ENCODE measurements around the gene NBPF6. TPM values are rescaled to one million over a fixed set of nuclear protein-coding genes. Genes with fewer than 3 reads are reported as not detected.
"Not testable (repeated sequence)": the region's sequence is repeated elsewhere in the genome, so short reads cannot be mapped to it uniquely, and the experiment has no call there.

The NBPF6 gene
- total RNA-seq, 1 experiment from 2014 or later, result 0.07 TPM

GRCh38 chr1:108467155-108467554, 17.0 kb downstream of the NBPF6 start:
- H3K4me3 ChIP-seq (ENCODE audit: low read length); intact Hi-C loops (cut with micrococcal nuclease); DNase-seq; H3K9ac ChIP-seq (ENCODE audit: low read length); H3K27ac ChIP-seq (ENCODE audit: low read length); H3K9me2 ChIP-seq (replicated peaks; ENCODE audit: low read length); H3K36me3 ChIP-seq (ENCODE audit: low read depth, low read length); H3K9me3 ChIP-seq (ENCODE audit: low read length); H3K4me2 ChIP-seq (ENCODE audit: low read length); H3K79me2 ChIP-seq (ENCODE audit: low read length); CTCF ChIA-PET; H4K20me1 ChIP-seq (ENCODE audit: low read length); H3K27me3 ChIP-seq (ENCODE audit: low read length); H3F3A ChIP-seq (ENCODE audit: low read length, unreplicated experiment); H2AFZ ChIP-seq (ENCODE audit: low read length); ATAC-seq; POLR2A ChIA-PET (ENCODE audit: unreplicated experiment); BruUV-seq (replicated peaks); H3K4me1 ChIP-seq (ENCODE audit: insufficient read depth, low read length): not testable (repeated sequence)

DNA sequence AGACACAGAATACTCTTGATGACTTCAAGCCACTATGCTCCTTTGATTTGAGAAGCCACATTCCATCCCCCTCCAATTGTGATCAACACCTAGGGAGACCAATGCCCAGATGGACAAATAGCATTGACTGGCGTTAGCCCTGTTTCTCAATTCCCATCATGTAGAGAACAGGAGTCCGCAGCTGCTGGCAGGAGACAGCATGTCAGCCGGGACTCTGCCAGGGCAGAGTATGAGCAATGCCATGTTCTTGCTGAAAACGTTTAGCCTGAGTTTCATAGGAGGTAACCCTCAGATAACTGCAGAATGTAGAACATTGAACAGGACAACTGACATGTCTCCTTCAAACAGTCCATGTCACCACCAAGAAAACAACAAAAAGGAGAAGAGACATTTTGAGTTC, 20.6 kb downstream of the NBPF6 start:
- H3K9ac ChIP-seq (ENCODE audit: low read length); H4K20me1 ChIP-seq (ENCODE audit: low read length); H3K79me2 ChIP-seq (ENCODE audit: low read length); DNase-seq; intact Hi-C loops (cut with micrococcal nuclease); H3K36me3 ChIP-seq (ENCODE audit: low read depth, low read length); H3K4me1 ChIP-seq (ENCODE audit: insufficient read depth, low read length); H3K27ac ChIP-seq (ENCODE audit: low read length); H2AFZ ChIP-seq (ENCODE audit: low read length); CTCF ChIA-PET; H3K9me2 ChIP-seq (replicated peaks; ENCODE audit: low read length); POLR2A ChIA-PET (ENCODE audit: unreplicated experiment); H3K4me2 ChIP-seq (ENCODE audit: low read length); H3K4me3 ChIP-seq (ENCODE audit: low read length); BruUV-seq (replicated peaks); H3K27me3 ChIP-seq (ENCODE audit: low read length); ATAC-seq; H3F3A ChIP-seq (ENCODE audit: low read length, unreplicated experiment); H3K9me3 ChIP-seq (ENCODE audit: low read length): not testable (repeated sequence)

GRCh38 chr1:108474516-108474915, 24.4 kb downstream of the NBPF6 start:
- H3K9ac ChIP-seq (ENCODE audit: low read length); ATAC-seq; BruUV-seq (replicated peaks); H3K79me2 ChIP-seq (ENCODE audit: low read length); intact Hi-C loops (cut with micrococcal nuclease); H3K4me1 ChIP-seq (ENCODE audit: insufficient read depth, low read length); H3K27me3 ChIP-seq (ENCODE audit: low read length); H3K4me3 ChIP-seq (ENCODE audit: low read length); POLR2A ChIA-PET (ENCODE audit: unreplicated experiment); DNase-seq; CTCF ChIA-PET; H3K9me3 ChIP-seq (ENCODE audit: low read length); H3K9me2 ChIP-seq (replicated peaks; ENCODE audit: low read length); H4K20me1 ChIP-seq (ENCODE audit: low read length); H3K36me3 ChIP-seq (ENCODE audit: low read depth, low read length); H3F3A ChIP-seq (ENCODE audit: low read length, unreplicated experiment); H3K27ac ChIP-seq (ENCODE audit: low read length); H2AFZ ChIP-seq (ENCODE audit: low read length); H3K4me2 ChIP-seq (ENCODE audit: low read length): not testable (repeated sequence)

DNA sequence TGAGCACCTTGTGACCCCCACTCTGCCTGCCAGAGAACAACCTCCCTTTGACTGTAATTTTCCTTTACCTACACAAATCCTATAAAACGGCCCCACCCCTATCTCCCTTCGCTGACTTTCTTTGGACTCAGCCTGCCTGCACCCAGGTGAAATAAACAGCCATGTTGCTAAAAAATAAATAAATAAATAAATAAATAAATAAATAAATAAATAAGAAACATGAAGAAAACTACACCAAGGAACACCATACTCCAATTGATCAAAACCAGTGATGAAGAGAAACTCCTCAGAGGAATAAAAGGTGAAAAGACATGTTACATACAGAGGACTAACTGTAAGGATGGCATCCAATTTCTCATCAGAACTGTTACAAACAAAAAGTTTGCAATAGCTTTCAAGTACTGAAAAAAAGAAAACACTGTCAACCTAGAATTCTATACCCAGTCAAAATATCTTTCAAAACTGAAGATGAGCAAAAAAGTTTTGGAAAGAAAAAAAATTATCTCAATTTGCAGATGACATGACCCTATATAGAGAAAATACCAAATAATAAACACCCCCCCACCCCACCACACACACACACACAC, 28.4 kb downstream of the NBPF6 start:
- POLR2A ChIA-PET (ENCODE audit: unreplicated experiment), result no interaction called here
- no peaks in the 10 kb centered on the region for H3K9me2 ChIP-seq (replicated peaks; ENCODE audit: low read length)
- no peak for TF ChIP-seq EZH2phosphoT487 (IDR thresholded peaks at IDR 0.05; ENCODE audit: borderline replicate concordance, low read length)
- no peak for TF ChIP-seq EZH2 (IDR thresholded peaks at IDR 0.05; ENCODE audit: low read length, unreplicated experiment)
- no peak for TF ChIP-seq CTCF (conservative IDR thresholded peaks at IDR 0.05; ENCODE audit: low read depth, low read length)
- H3K27me3 ChIP-seq (ENCODE audit: low read length), result no peaks in the 10 kb centered on the region
- H3K4me2 ChIP-seq (ENCODE audit: low read length), result no peak overlapping the region
- H3K9ac ChIP-seq (ENCODE audit: low read length), result no peak overlapping the region
- BruUV-seq (replicated peaks), result no TSS peak
- CTCF ChIA-PET, result no interaction called here
- ATAC-seq (no peak), DNase-seq (no peak)
- no peaks in the 10 kb centered on the region for H4K20me1 ChIP-seq (ENCODE audit: low read length)
- H3F3A ChIP-seq (ENCODE audit: low read length, unreplicated experiment), result no peaks in the 10 kb centered on the region
- intact Hi-C loops (cut with micrococcal nuclease), result no loop called here
- no peaks in the 10 kb centered on the region for H3K4me1 ChIP-seq (ENCODE audit: insufficient read depth, low read length)
- no peak overlapping the region for H3K27ac ChIP-seq (ENCODE audit: low read length)
- no peak overlapping the region for H2AFZ ChIP-seq (ENCODE audit: low read length)
- no peak overlapping the region for H3K4me3 ChIP-seq (ENCODE audit: low read length)
- H3K79me2 ChIP-seq (ENCODE audit: low read length), result no peaks in the 10 kb centered on the region
- no peaks in the 10 kb centered on the region for H3K9me3 ChIP-seq (ENCODE audit: low read length)
- no peaks in the 10 kb centered on the region for H3K36me3 ChIP-seq (ENCODE audit: low read depth, low read length)

Data from PC-3 (cell line).